ENCODE results near the gene TMEM222.
"Not testable (repeated sequence)": the region's sequence is repeated elsewhere in the genome, so short reads cannot be mapped to it uniquely, and the experiment has no call there.

Gene TMEM222

GRCh38 chr1:27383661-27384060, 61.7 kb downstream of the TMEM222 start:
- no peak for TF ChIP-seq EZH2phosphoT487 (IDR thresholded peaks at IDR 0.05; ENCODE audit: borderline replicate concordance)
- no peak for TF ChIP-seq CTCF (conservative IDR thresholded peaks at IDR 0.05; ENCODE audit: low read length)
- Histone ChIP-seq H3K4me1 (ENCODE audit: insufficient read depth, low read length, poor library complexity, severe bottlenecking) (no peaks in the 10 kb centered on the region), H3K27me3 (ENCODE audit: insufficient read depth, low read length, poor library complexity, severe bottlenecking) (no peaks in the 10 kb centered on the region), H3K9me2 (replicated peaks; ENCODE audit: low read depth, low read length) (no peaks in the 10 kb centered on the region), H3K36me3 (ENCODE audit: insufficient read depth, low read length) (no peaks in the 10 kb centered on the region), H3K79me2 (ENCODE audit: insufficient read depth, low read length) (no peaks in the 10 kb centered on the region), H3K9ac (ENCODE audit: low read depth, low read length, poor library complexity, severe bottlenecking) (no peak overlapping the region), H4K20me1 (ENCODE audit: insufficient read depth, low read length, poor library complexity, severe bottlenecking) (no peaks in the 10 kb centered on the region), H3K4me2 (ENCODE audit: low read depth, low read length, poor library complexity, severe bottlenecking) (no peak overlapping the region), H3K9me3 (ENCODE audit: insufficient read depth, low read depth, low read length) (no peaks in the 10 kb centered on the region), H3F3A (ENCODE audit: low read depth) (no peaks in the 10 kb centered on the region), H3K4me3 (ENCODE audit: low read length, poor library complexity, severe bottlenecking) (no peak overlapping the region), H2AFZ (ENCODE audit: low read length) (no peak overlapping the region)

GRCh38 chr1:27384797-27385196, 62.8 kb downstream of the TMEM222 start:
- not testable (repeated sequence) for H3K4me2 ChIP-seq (ENCODE audit: low read depth, low read length, poor library complexity, severe bottlenecking); H3F3A ChIP-seq (ENCODE audit: low read depth); H3K27me3 ChIP-seq (ENCODE audit: insufficient read depth, low read length, poor library complexity, severe bottlenecking); H3K79me2 ChIP-seq (ENCODE audit: insufficient read depth, low read length); H3K4me1 ChIP-seq (ENCODE audit: insufficient read depth, low read length, poor library complexity, severe bottlenecking); H3K4me3 ChIP-seq (ENCODE audit: low read length, poor library complexity, severe bottlenecking); H2AFZ ChIP-seq (ENCODE audit: low read length); H3K9me3 ChIP-seq (ENCODE audit: insufficient read depth, low read depth, low read length); H4K20me1 ChIP-seq (ENCODE audit: insufficient read depth, low read length, poor library complexity, severe bottlenecking); H3K9me2 ChIP-seq (replicated peaks; ENCODE audit: low read depth, low read length); H3K9ac ChIP-seq (ENCODE audit: low read depth, low read length, poor library complexity, severe bottlenecking); H3K36me3 ChIP-seq (ENCODE audit: insufficient read depth, low read length)

Measured in Loucy (cell line).